Measurements from ENCODE around the gene TUBA4A.

DNA sequence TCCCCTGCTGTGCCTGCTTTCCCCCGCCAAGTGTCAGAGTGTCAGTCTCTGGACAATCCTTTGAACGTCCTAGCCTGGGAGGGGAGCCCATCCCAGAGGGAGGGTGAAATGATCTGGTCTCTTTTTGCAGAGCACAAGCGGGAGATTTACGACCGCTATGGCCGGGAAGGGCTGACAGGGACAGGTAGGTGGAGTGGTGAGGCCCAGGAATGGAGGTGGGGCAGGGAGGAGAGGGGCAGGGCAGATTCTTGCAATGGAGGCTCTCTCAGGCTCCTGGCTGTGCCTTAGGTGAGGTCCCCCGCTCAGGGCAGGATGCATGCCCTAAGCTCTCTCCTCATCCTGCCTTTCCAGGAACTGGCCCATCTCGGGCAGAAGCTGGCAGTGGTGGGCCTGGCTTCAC is 27.9 kb upstream of the TUBA4A start:
- TF ChIP-seq, protein P1, sequence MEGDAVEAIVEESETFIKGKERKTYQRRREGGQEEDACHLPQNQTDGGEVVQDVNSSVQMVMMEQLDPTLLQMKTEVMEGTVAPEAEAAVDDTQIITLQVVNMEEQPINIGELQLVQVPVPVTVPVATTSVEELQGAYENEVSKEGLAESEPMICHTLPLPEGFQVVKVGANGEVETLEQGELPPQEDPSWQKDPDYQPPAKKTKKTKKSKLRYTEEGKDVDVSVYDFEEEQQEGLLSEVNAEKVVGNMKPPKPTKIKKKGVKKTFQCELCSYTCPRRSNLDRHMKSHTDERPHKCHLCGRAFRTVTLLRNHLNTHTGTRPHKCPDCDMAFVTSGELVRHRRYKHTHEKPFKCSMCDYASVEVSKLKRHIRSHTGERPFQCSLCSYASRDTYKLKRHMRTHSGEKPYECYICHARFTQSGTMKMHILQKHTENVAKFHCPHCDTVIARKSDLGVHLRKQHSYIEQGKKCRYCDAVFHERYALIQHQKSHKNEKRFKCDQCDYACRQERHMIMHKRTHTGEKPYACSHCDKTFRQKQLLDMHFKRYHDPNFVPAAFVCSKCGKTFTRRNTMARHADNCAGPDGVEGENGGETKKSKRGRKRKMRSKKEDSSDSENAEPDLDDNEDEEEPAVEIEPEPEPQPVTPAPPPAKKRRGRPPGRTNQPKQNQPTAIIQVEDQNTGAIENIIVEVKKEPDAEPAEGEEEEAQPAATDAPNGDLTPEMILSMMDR (IDR thresholded peaks at IDR 0.05) = no peak
- TF ChIP-seq ZFX (IDR thresholded peaks at IDR 0.05; ENCODE audit: borderline replicate concordance) = no peak
